ENCODE measurements around the gene FFAR3. TPM values are rescaled to one million over a fixed set of nuclear protein-coding genes. Genes with fewer than 3 reads are reported as not detected.

Gene FFAR3
- total and polyA plus RNA-seq, 2 of the 13 experiments (the other 11 are each of a cell fraction or from before 2014, with no cell fraction given): not detected

DNA sequence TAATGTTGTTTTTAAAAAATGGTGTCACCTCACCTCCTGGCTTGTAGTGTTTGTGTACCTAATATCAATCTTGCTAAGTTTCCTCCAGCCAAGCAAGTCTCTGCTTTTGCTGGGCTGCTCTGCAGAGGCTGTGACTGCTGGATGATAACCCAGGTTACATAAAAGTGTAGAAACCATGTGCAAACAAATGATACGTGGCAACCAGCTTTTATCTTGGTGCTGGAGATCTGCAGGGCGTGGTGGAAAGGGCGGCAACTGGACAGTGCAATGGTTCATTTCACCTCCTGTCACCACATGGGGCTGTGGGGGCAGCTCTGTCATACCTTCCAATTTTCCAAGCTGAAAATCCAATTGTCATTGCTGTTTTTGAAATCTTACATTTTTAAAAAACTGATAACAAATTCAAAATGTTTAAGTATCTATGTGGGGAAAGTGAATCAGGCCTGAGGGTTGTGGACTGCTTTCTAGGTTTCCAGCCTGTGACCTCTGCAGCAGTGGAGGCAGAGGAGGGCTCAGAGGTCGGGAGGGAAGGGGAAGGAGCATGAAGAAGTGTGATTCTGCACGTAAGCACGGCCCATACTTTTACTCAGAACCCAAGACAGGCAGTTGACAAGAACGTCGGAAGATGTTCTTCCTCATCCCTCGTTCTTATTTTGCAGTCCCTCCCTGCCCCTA is 22.3 kb downstream of the FFAR3 start (continued):
- TF ChIP-seq PHF20 (CRISPR knock-in tag; IDR thresholded peaks at IDR 0.05) (no peak), SETDB1 (CRISPR knock-in tag; IDR thresholded peaks at IDR 0.05; ENCODE audit: borderline replicate concordance) (no peak), PRPF4 (IDR thresholded peaks at IDR 0.05; ENCODE audit: low read depth, low read length, poor library complexity, severe bottlenecking) (no peak), FOSL1 (CRISPR knock-in tag; IDR thresholded peaks at IDR 0.05; ENCODE audit: borderline replicate concordance) (no peak), ZNF180 (CRISPR knock-in tag; IDR thresholded peaks at IDR 0.05; ENCODE audit: borderline replicate concordance, low read depth) (no peak), MIXL1 (CRISPR knock-in tag; IDR thresholded peaks at IDR 0.05) (peak; percentile 62), SNAPC5 (CRISPR knock-in tag; IDR thresholded peaks at IDR 0.05; ENCODE audit: borderline replicate concordance) (no peak), ZNF205 (CRISPR knock-in tag; IDR thresholded peaks at IDR 0.05) (no peak), ZNF260 (CRISPR knock-in tag; IDR thresholded peaks at IDR 0.05; ENCODE audit: borderline replicate concordance, low read depth) (no peak), HOXA9 (CRISPR knock-in tag; IDR thresholded peaks at IDR 0.05; ENCODE audit: borderline replicate concordance) (no peak), TRAFD1 (CRISPR knock-in tag; IDR thresholded peaks at IDR 0.05; ENCODE audit: borderline replicate concordance) (no peak), ZNF354B (CRISPR knock-in tag; IDR thresholded peaks at IDR 0.05) (no peak), POLR2AphosphoS2 (IDR thresholded peaks at IDR 0.05; ENCODE audit: low read depth, low read length) (no peak), NCOA2 (CRISPR knock-in tag; IDR thresholded peaks at IDR 0.05) (peak; percentile 51; the same call in 1 of the 2 replicates), ZBED4 (CRISPR knock-in tag; IDR thresholded peaks at IDR 0.05; ENCODE audit: borderline replicate concordance) (peak; percentile 48; the same call in 1 of the 2 replicates)
- TF ChIP-seq, protein P1, sequence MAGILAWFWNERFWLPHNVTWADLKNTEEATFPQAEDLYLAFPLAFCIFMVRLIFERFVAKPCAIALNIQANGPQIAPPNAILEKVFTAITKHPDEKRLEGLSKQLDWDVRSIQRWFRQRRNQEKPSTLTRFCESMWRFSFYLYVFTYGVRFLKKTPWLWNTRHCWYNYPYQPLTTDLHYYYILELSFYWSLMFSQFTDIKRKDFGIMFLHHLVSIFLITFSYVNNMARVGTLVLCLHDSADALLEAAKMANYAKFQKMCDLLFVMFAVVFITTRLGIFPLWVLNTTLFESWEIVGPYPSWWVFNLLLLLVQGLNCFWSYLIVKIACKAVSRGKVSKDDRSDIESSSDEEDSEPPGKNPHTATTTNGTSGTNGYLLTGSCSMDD (CRISPR knock-in tag; IDR thresholded peaks at IDR 0.05): no peak
- TF ChIP-seq, protein P2, sequence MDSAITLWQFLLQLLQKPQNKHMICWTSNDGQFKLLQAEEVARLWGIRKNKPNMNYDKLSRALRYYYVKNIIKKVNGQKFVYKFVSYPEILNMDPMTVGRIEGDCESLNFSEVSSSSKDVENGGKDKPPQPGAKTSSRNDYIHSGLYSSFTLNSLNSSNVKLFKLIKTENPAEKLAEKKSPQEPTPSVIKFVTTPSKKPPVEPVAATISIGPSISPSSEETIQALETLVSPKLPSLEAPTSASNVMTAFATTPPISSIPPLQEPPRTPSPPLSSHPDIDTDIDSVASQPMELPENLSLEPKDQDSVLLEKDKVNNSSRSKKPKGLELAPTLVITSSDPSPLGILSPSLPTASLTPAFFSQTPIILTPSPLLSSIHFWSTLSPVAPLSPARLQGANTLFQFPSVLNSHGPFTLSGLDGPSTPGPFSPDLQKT (CRISPR knock-in tag; IDR thresholded peaks at IDR 0.05; ENCODE audit: borderline replicate concordance): no peak
- TF ChIP-seq, protein P3, sequence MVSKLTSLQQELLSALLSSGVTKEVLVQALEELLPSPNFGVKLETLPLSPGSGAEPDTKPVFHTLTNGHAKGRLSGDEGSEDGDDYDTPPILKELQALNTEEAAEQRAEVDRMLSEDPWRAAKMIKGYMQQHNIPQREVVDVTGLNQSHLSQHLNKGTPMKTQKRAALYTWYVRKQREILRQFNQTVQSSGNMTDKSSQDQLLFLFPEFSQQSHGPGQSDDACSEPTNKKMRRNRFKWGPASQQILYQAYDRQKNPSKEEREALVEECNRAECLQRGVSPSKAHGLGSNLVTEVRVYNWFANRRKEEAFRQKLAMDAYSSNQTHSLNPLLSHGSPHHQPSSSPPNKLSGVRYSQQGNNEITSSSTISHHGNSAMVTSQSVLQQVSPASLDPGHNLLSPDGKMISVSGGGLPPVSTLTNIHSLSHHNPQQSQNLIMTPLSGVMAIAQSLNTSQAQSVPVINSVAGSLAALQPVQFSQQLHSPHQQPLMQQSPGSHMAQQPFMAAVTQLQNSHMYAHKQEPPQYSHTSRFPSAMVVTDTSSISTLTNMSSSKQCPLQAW (CRISPR knock-in tag; IDR thresholded peaks at IDR 0.05): peak; percentile 85
